IPS-11a (cell line): ENCODE data around the gene PLET1.

Experiments
- H3K4me3 ChIP-seq: one replicate; pipeline ENCODE4 v1.5.1; 2013; ENCODE audit warnings: low read depth, low read length, control low read depth

Gene PLET1

DNA sequence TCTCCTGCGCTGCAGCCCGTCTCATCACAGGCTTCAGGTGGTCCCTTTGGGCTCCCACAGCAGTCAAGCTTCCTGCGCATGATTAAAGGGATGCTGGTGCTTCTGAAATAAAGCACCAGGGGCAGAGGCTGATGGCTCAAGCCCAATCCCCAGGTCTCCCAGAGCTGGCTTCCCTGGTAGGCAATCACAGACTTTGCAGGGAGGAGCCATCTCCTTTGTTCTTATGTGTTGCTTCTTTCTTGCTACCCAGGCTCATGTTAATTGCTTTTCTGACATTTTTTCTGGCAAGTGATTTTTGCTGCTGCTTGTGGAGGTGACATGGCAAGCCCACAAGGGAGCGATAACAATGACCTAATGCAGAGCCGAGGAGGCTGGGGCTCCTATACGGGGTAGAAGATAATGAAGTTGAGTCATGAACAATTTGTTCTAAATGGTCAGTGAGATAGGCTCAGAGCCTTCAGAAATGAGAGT lies 25.2 kb upstream of the PLET1 start:
- no peak overlapping the region for H3K4me3 ChIP-seq

DNA sequence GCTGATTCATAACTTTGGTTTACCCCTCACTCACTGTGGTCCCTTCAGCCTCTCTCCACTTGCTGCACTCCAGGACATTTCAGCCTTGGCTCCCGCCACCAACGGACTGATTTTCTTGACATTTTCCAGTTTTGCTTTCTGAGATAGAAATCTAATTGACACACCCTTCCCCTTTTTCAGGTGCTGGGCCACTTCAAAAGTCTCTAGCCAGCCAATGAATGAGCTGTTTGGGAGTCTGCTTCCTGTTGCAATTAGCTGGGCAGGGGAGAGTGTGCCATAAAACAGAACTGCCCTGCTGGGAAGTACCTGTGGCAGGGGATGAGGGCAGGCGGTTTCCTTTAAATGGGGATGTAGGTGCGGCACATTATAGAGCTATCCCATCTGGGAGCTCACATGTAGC lies 21.1 kb upstream of the PLET1 start:
- no peak overlapping the region for H3K4me3 ChIP-seq

DNA sequence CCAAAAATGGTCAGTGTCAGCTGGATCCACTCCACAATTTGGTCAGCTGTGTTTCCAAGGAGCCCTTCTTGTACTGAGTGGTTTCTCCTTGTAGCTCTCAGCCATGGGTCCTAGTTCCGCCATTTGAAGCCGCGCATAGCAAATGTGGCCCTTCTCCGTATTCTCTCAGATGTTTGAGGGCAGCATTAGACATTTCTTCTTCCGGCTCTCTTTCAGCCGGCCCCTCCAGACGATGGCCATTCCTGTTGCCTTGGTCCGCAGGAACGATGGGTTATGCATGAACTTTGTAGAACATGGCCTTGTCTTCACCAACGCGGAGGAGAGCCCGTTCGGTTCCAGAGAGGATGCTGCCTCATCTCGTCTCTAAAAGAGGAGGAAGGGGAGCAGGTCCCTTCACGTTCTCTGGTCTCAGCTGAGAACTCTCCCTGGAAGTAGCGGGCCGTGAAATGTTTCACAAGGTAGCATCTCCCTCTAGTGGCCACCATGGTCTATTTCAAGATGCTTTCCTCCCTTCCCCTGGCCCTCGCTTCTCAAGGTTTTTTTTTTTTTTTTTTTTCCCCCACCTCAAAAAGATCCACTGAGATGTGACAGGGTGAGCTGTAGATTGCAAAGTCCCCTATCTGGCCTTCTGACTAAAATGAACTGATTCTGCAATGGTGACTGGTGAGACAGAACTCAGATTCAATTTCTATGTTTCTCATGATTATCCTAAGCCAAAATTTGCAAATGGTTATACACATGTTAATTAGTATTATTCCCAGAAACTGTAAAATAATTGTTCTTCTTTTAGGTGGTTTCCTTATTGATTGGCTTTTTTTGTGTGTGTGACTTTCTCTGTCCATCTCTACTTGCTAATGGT lies 19.8 kb upstream of the PLET1 start:
- H3K4me3 ChIP-seq: peak overlapping the region; percentile 14

DNA sequence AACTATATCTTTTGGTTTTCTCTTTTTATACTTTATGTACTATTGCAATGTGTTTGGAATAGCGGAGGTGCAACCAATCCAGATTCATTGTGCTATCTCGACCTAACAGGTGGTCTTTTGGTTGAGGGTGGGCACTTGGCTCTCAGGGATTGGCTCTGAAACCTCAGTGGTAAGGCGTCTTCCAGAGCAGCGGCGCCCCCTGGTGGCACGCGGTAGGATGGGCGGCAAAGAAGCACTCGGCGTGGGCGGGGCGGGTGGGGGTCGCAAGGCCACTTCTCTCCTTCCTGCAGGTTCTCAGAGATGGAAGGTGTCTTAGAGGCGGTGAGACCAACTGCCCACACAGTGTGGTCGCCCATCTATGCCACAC lies 19.2 kb upstream of the PLET1 start:
- peak overlapping the region; percentile 14 for H3K4me3 ChIP-seq

DNA sequence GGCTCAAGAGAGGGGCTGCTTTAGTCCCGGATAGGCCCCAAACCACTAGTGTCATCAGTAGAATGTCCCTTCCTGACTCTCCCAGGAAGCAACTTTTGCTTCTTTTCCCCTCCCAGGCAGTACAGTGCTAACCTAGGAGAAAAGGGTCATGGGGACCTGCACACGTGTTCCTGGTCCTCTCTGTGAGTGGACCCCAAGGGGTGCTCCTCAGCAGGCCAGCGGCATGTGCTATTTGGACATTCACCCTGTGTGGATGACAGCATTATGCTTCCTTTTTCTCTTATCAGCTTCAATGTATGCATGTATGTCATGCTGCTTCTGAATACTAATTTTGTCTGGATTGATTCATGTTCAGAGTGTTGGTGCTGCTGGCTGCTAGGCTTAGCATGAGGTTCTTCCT lies 18.1 kb upstream of the PLET1 start:
- no peak overlapping the region for H3K4me3 ChIP-seq

DNA sequence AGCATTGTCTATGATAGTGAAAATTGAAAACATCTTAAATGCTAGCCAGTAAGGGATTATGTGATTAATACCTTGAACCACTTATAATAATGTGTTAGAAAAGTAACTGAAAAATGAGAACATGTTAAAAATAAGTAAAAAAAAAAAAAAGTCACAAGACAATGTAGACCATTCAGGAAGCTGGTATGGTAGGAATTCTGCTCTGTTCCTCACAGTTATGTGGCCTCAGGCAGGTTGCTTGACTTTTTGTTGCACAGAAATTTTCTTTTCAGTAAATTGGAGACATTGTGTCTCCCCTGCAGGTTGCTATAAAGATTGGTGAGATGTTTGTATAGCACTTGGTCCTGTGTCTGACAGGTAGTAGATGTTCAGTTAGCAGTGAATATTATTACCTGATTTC lies 17.3 kb upstream of the PLET1 start:
- no peak overlapping the region for H3K4me3 ChIP-seq

DNA sequence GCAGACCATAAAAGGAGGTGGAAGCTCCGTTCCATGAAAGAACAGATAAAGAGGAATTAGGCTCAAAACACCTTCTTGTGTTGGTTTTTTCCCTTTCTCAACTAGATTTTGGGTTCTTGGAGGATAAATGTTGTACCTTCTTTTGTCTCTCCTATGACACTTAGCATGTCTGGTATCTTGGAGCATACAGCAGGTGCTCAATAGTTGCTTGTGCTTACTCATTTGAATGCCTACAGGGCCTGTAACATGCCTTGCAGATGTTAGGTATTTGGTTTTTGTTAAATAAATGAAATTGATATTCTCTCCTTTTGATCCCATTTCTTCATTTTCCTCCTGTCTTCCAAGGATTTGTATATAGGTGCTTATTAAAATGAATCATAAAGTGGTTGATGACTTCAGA lies 16.4 kb upstream of the PLET1 start:
- no peak overlapping the region for H3K4me3 ChIP-seq

DNA sequence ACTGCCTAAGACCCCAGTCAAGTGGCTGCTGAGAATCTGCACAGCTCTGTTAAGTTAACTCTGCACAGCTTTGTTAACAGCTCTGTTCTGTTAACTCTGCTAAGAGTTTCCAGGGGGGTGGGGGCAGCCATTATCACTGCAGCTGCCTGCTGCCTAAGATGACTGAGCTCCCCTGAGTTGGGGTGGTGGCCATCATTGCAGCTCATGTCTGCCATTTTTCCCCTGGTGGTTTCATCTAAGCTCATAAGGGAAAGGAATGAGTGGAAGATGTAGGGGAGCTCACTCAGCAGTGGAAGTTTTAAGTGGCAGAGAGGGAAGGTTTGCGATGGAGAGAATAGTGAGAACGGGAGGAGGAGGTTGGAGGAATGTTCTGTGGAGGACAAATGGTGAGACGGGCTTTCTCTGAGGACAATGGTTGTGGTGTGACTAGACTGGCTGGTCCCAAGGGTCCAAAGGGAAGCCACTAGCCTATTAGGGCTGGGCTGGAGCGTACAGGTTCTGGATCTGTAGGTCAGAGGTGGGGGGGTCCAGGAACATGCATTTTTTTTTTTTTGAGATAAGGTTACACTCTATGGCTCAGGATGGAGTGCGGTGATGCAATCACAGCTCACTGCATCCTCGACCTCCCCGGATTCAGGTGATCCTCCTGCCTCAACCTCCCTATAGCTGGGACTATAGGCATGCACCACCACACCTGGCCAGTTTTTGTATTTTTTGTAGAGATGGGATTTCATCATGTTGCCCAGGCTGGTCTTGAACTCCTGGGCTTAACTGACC lies 13.5 kb upstream of the PLET1 start:
- H3K4me3 ChIP-seq: no peak overlapping the region

DNA sequence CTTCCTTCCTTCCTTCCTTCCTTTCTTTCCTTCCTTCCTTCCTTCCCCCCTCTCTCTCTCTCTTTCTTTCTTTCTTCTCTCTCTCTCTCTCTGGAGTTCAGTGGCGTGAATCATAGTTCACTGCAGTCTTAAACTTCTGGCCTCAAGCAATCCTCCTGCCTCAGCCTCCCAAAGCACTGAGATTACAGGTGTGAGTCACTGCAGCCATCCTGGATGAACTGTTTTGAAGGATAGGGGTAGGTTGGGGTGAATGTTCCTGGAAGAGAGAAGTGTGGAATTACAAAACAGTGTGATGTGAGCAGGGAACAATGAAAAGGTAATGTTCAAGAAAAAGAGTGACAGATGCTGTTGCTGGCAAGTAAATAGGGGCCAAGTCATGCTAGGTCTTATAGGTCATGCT lies 12.4 kb upstream of the PLET1 start:
- H3K4me3 ChIP-seq: no peak overlapping the region

DNA sequence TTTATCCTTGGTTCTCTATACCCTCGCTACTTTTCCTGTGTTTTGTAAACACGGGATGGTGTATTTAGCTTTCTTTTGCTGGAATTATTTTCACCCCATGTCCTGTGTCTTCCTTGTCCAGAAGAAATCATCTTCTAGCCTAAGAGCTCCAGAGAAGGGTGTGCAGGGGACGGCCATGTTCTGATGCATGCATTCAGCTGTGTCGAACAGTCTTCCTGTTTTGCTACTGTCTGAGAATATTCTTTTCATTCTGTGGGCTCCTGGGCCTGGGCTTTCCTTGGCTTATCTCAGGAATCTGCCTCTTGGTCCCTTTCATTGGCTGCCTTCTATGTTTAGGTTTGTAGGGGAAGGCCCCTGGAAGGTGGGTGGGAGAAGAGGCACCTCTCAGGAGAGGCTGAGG lies 10.6 kb upstream of the PLET1 start:
- no peak overlapping the region for H3K4me3 ChIP-seq

DNA sequence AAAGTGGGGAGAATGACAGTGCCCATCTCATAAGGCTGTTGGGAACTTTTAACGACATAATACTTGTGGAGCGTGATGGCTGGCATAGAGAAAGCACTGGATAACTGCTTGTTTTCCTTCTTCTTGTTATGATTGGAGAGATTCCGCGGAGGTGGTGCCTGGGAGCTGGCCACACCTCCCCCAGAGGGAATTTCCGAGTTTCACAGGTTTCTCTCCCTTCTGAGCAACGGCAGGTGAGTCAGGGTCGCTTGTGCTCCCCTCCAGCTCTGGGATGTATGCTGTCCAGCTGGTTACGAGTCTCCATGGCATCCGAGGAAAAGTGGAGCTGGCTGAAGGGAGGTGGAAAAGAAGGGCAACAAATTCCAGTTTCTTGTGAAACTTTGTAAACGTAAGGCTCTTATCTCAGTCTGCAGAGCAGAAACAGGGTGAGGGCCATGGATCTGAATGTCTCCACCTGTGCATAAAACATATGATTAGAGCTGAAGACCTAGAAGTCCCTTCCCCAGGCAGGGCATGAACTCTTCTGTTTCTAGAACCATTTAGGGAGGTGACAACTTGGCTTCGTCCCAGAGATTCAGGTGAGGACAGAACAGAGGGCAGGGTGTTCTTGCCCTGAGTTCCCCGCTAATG lies 10.0 kb upstream of the PLET1 start:
- no peak overlapping the region for H3K4me3 ChIP-seq

DNA sequence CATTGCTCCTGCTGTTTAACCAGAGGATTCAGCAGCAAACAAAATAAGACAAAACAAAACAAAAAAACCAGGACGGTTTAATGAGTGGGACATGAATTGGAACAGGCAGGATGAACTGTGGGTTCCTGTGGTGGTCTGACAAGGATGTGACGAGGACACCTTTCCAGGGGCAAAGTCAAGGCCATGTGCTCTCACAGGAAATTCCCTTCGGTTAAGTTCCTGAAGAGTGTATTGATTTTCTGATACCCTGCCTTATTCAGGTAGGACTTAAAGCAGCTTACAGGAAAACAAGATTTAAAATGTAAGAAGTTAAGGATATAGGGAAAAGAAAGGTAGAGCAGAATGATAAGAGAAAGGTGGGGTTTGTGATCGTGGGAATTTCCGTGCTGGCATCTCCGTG lies 8.5 kb upstream of the PLET1 start:
- no peak overlapping the region for H3K4me3 ChIP-seq

DNA sequence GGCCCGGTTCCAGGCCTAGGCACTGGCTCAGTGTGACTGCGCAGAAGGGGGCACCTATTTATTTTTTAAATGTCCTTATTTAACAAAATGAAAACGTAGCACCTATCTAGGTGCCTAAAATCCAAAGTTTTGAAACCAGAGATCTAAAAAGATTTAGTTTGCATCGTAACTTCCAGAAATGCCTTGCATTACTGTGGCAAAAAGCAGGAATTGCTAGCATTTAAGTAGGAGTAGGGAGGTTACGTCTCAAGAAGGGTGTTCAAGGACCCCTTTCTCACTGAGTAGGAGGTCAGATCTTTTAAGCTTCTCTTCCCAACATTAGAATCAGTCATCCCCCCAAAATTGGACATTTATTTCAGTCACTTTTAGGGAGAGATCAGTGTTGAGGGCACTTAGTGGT lies 7.7 kb upstream of the PLET1 start:
- H3K4me3 ChIP-seq: no peak overlapping the region

DNA sequence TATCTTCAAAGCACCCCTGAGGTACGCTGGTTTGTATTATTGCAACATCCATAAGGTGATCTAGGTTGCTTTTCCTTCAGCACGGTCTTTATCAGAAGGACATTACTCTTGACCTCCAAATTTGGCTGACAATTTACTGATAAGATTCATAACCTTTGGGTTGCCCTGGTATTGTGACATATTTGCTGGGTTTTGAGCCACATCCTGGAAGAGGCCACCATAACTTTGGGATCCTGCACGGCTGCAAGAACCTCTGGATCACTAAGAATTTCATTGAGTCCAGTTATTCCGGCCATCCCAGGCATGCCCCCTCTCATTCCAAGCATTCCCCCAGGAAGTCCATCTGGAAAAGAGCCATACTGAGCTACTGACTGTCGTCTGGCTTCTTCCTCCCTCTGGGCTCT lies 6.5 kb upstream of the PLET1 start:
- no peak overlapping the region for H3K4me3 ChIP-seq

DNA sequence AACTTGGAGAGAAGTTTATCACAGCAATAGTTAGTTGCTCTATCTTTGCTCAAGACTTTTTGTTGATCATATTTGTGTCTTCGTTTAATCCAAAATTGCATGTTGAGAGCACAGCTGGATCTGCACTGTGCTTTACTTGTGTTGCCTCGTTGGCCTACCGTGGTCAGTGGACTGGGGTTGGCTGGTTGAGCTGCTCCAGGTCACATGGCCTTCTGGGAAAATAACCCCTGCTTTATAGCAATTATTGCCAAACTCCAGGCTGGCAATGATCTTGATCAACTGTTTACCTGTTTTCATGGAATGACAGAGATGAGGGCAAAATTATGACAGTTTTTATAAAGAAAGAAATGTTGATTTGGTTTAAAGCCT lies 5.7 kb upstream of the PLET1 start:
- H3K4me3 ChIP-seq: no peak overlapping the region

DNA sequence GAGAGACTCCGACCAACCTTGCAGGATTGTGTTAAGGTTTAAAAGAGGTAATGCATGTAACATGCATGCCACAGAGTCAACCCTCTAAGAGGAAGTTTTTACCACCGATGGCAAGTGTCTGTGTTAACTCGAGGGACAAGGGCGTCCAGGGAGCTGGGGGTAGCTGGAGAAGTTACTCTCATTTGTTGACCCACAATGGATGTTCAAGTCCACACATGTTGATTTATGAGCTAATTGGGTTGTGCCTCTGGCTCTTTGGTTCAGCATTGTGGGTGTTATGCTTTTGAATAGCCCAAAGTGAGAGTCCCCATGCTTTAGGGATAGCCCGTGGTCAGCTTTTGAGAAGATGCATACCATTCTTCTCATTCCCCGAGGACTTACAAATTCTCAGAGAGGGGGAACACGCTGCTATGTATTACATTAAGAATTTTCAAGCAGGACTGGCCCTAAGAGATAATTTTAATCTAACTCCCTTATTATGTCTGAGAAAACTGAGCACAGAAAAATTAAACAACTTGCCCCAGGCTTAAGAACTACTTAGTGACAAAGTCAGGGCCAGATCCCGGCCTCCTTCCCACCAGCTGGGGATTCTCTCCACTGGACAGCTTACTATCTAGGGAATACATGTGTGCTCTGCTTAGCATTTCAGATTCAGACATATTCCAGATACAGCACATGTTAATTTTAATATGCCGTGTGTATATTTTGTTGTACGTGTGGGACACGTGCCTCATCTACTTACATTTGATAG lies 5.2 kb upstream of the PLET1 start:
- H3K4me3 ChIP-seq: no peak overlapping the region

DNA sequence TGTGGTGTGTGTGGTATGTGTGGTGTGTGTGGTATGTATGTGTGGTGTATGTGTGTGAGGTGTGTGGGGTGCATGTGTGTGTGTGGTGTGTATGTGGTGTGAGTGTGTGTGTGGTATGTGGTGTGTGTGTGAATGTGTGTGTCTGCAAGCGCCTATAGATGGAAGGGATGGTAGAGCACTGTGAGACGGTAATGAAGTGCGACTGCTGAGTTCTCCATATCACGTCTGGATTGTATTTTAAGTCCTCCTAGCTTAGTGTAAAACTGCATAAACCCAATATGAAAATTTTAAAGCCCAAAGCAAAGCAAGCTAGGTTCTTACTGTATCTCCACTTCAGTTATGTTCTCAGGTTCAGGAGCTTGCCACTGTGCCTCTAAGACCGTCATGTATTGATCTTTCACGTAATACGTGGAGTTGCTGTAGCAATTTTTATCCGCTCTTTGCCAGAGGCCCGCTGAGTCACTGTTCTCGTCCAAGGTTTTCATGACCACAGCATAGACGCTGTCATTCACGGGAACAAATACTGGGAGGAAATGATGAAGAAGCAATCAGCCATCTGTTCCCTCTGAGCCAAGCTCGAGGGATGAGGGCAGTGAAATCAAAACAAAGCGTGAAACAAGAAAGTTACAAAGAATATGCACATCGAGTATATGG lies 5.5 kb downstream of the PLET1 start:
- no peak overlapping the region for H3K4me3 ChIP-seq

DNA sequence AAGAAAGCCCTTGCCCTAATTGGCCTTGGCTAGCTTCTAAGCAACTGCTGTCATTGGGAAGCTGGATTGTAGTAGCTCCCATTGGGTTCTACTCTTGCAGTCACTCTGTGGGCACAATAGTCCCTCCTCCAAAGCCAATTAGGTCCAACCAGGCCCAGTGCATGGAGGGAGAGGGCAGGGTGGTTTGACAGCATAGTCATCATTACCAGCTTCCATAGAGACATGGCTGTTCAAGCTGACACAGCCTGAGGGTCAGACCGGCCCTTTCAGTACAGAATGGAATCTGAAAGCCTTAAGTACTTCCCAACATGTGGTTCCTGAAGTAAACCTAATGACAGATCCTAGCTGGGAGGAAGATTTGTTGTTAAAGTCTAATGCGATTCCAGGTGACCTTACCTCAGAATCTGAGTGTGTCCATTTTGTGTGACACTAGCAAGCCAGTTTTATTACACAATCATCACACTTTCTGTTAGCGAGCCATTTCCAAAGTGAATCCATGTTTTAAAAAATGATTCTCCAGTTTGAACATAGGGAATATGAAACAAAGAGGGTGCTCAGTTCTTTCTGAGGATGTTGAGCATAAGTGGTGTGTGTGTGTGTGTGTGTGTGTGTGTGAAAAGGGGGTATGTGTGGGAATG lies 6.9 kb downstream of the PLET1 start:
- no peak overlapping the region for H3K4me3 ChIP-seq

DNA sequence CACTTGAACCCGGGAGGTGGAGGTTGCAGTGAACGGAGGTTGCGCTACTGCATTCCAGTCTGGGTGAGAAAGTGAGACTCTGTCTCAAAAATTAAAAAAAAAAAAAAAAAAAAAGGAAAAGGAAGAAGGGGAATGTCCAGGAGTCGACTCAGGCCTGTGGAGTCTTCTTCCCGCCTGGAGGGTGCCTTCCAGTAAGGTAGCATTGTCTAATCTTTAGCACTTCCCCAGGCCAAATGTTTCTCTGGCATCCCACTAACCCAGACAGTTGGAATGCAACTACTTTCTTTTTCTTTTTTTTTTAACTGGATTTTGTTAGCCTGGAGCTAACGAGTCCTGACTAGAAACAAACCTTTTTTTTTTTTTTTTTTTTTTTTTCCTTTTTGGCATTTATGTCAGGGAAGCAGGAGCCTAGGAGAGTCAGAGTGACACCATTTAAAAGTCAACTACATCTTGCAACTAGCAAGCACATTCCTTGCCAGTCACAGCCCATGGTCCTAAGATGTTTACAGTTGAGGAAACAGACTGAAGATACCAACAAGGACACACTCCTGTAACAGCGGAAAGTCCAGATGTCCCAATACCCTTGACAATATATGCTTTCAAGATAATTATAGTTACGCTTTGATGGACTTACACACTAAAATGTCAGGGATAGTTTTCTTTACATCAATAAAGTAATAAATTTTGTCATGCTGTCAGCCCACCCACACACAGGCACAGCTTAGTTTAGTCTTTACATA lies 10.6 kb downstream of the PLET1 start:
- H3K4me3 ChIP-seq: no peak overlapping the region

DNA sequence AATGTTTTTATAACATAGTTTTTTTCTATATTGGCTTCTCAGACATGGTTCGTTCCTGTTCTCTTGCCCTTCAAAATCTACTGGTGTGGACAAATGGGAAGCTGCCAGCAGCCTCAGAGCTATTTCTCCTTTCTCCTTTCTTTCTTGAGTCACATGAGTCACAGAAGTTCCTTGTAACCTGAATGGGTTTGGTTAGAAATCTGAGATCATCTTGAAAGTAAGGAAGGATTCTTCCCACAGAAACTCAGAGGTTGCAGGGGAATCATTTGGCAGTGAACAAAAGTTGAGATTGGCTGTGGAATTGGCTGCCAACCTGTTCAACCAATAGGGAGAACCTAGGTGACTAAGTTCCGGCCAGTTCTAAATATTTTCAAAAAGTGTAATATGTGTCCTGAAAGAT lies 12.5 kb downstream of the PLET1 start:
- no peak overlapping the region for H3K4me3 ChIP-seq
